T-cell (primary cell): Measurements from ENCODE around the gene SPATS2L. TPM values are rescaled to one million over a fixed set of nuclear protein-coding genes. Genes with fewer than 3 reads are reported as not detected.

Source experiments
- ATAC-seq, 4 experiments: fragments of 200-7000 bp in 3 of 4; fragments of 150-1000 bp in 1 of 4; cut with Tn5 transposase; replicated peaks in 1 of 4; 1 replicate in 3 of 4; 2 replicates in 1 of 4; pipeline ENCODE4 v1.10.0; 2021; ENCODE audit warnings: moderate library complexity in 3 of 4, mild to moderate bottlenecking in 2 of 4, moderate number of reproducible peaks in 1 of 4
- CTCF ChIA-PET, 2 donors: fragments of 300-600 bp; sonication (Branson Sonifier 250); formaldehyde crosslinking; loops; one replicate each; lab custom pipeline; 2022; ENCODE audit warnings: antibody characterized with exemption in 2 of 2; lab: Charles Lee
- POLR2A ChIA-PET, 2 donors: fragments of 300-600 bp; sonication (Branson Sonifier 250); formaldehyde crosslinking; loops; one replicate each; lab custom pipeline; 2022; ENCODE audit warnings: antibody characterized with exemption in 2 of 2; lab: Charles Lee
- DNase-seq, 35 experiments: peaks; one replicate each; pipeline versions ENCODE4 v3.0.0 to v3.0.0-alpha.2; 2013 to 2023
- H3K27ac ChIP-seq: one replicate; pipeline ENCODE4 v1.5.1; 2013; ENCODE audit warnings: low read length
- H3K27me3 ChIP-seq, 2 experiments: replicated peaks in 1 of 2; 1 replicate in 1 of 2; 2 replicates in 1 of 2; pipeline versions ENCODE4 v1.6.1 to v1.7.0; 2013; ENCODE audit warnings: low read length in 1 of 2, mixed read lengths in 1 of 2; ENCODE audit not compliant: control insufficient read depth in 2 of 2, insufficient read depth in 2 of 2; ENCODE audit errors: extremely low read depth in 1 of 2
- H3K36me3 ChIP-seq, 2 donors: 1 replicate in 1 of 2; 2 replicates in 1 of 2; pipeline versions ENCODE4 v1.6.1 to v1.7.0; 2013; ENCODE audit warnings: low read length in 1 of 2; ENCODE audit not compliant: control insufficient read depth in 2 of 2, insufficient read depth in 1 of 2; ENCODE audit errors: extremely low read depth in 1 of 2
- H3K4me1 ChIP-seq, 2 experiments: 1 replicate in 1 of 2; 2 replicates in 1 of 2; pipeline versions ENCODE4 v1.6.1 to v1.7.0; 2013; ENCODE audit warnings: low read length in 2 of 2, mixed read lengths in 1 of 2; ENCODE audit not compliant: insufficient read depth in 2 of 2, control insufficient read depth in 1 of 2; ENCODE audit errors: extremely low read depth in 1 of 2
- H3K4me3 ChIP-seq, 2 donors: 1 replicate in 1 of 2; 2 replicates in 1 of 2; pipeline versions ENCODE4 v1.5.1 to v1.7.0; 2013; ENCODE audit warnings: mild to moderate bottlenecking in 2 of 2, low read length in 1 of 2, moderate library complexity in 1 of 2; ENCODE audit not compliant: control insufficient read depth in 1 of 2; ENCODE audit errors: extremely low read depth in 1 of 2
- H3K9me3 ChIP-seq: 2 replicates; pipeline ENCODE4 v1.7.0; 2013
- H3K27ac Mint-ChIP-seq, 2 donors: one replicate each; pipeline ENCODE4 v1.8.0; 2020 to 2021; ENCODE audit warnings: mild to moderate bottlenecking in 2 of 2, mixed read lengths in 2 of 2
- H3K27me3 Mint-ChIP-seq, 2 donors: one replicate each; pipeline ENCODE4 v1.8.0; 2021 to 2022; ENCODE audit warnings: mixed read lengths in 2 of 2
- H3K36me3 Mint-ChIP-seq: one replicate; pipeline ENCODE4 v1.8.0; 2021; ENCODE audit warnings: mixed read lengths
- H3K4me1 Mint-ChIP-seq, 3 donors: one replicate each; pipeline ENCODE4 v1.8.0; 2020 to 2022; ENCODE audit warnings: mixed read lengths in 3 of 3, mild to moderate bottlenecking in 1 of 3
- H3K4me3 Mint-ChIP-seq, 3 donors: one replicate each; pipeline ENCODE4 v1.8.0; 2020 to 2022; ENCODE audit warnings: mild to moderate bottlenecking in 3 of 3, mixed read lengths in 3 of 3, moderate library complexity in 3 of 3
- H3K9me3 Mint-ChIP-seq, 3 donors: one replicate each; pipeline ENCODE4 v1.8.0; 2020 to 2022; ENCODE audit warnings: mixed read lengths in 3 of 3
- WGBS: methylation state at CpG from one replicate; pipeline ENCODE4 v1.1.5; 2013; ENCODE audit warnings: missing lambda C conversion rate; ENCODE audit not compliant: insufficient coverage; 5-methylcytosine and 5-hydroxymethylcytosine counted together
- total RNA-seq, 35 experiments: library from RNA in 6 of 35; stranded (reverse) in 6 of 35; fragments of 120-200 nt in 1 of 35; gene quantifications; one replicate each; pipeline versions ENCODE4 v1.2.1 to v1.2.4 and lab custom pipeline; 2013 to 2026

Gene SPATS2L
- total RNA-seq, 5 donors from 2014 or later (not counting 1 experiment from before 2014, with no cell fraction given), result 5.4 to 9.3 (median 5.9) TPM

DNA sequence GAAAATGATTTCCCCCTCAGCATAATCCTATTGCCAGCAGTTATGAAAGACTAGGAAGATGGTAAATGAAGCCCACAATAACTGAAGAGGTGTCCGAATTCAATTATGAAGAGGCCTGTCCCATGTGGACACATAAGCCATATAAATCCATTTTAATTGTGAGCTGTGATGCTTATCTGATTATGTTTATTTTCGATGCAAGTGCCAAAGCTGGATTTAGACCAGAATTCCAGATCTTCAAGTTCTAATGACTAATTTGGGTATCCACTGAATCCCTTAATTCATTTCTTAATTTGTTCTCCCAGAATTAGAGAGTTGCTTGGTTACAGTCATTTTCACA, 24.5 kb downstream of the SPATS2L start:
- H3K27me3 Mint-ChIP-seq, result no peaks in the 10 kb centered on the region
- Histone ChIP-seq H3K4me1 (no peaks in the 10 kb centered on the region), H3K27me3 (no peaks in the 10 kb centered on the region), H3K4me3 (no peak overlapping the region), H3K36me3 (no peaks in the 10 kb centered on the region), H3K9me3 (no peaks in the 10 kb centered on the region), H3K27ac (no peak overlapping the region)
- CTCF ChIA-PET, result interaction anchor here in 1 of 2 donors (0.6 kb wide), 1 partner anchor 25 kb away, joined by 5 read pairs; no protein-coding TSS in a partner anchor
- H3K4me1 Mint-ChIP-seq, result no peaks in the 10 kb centered on the region
- no peaks in the 10 kb centered on the region for H3K9me3 Mint-ChIP-seq
- no peak overlapping the region for H3K4me3 Mint-ChIP-seq
- DNase-seq (no peak), ATAC-seq (no peak)
- no CpG with 5 or more reads among the region's 2 CpGs for WGBS
- peaks cover 3% of the 10 kb centered on the region for H3K36me3 Mint-ChIP-seq
- POLR2A ChIA-PET, result no interaction called here
- no peak overlapping the region for H3K27ac Mint-ChIP-seq

DNA sequence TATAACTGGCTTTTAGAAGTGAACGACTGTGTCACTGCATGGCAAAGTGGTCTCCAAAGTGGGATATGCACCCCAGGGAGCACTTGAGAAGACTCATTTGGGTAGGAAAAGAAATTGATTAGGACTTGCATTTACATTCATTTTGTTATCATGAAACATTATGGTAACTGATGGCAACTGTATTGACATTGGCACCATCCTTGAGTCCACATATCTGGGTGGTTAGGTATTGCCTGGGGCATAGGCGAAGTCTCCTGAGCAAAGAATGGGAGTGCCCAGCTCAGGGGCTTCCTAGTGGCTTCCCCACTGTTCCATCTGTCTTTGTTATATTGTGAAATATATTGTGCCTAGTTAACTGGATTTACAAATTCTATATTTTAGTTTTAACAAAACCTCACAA, 29.2 kb downstream of the SPATS2L start:
- Histone ChIP-seq H3K4me1 (no peaks in the 10 kb centered on the region), H3K36me3 (no peaks in the 10 kb centered on the region), H3K9me3 (no peaks in the 10 kb centered on the region), H3K27me3 (no peaks in the 10 kb centered on the region), H3K27ac (no peak overlapping the region), H3K4me3 (no peak overlapping the region)
- H3K27ac Mint-ChIP-seq, result no peak overlapping the region
- no peak for DNase-seq
- H3K36me3 Mint-ChIP-seq, result peaks cover 3% of the 10 kb centered on the region
- no peaks in the 10 kb centered on the region for H3K9me3 Mint-ChIP-seq
- no CpG with 5 or more reads among the region's 2 CpGs for WGBS
- no peaks in the 10 kb centered on the region for H3K27me3 Mint-ChIP-seq
- no peak for ATAC-seq
- ChIA-PET POLR2A (no interaction called here), CTCF (no interaction called here)
- H3K4me3 Mint-ChIP-seq, result no peak overlapping the region
- H3K4me1 Mint-ChIP-seq, result no peaks in the 10 kb centered on the region

DNA sequence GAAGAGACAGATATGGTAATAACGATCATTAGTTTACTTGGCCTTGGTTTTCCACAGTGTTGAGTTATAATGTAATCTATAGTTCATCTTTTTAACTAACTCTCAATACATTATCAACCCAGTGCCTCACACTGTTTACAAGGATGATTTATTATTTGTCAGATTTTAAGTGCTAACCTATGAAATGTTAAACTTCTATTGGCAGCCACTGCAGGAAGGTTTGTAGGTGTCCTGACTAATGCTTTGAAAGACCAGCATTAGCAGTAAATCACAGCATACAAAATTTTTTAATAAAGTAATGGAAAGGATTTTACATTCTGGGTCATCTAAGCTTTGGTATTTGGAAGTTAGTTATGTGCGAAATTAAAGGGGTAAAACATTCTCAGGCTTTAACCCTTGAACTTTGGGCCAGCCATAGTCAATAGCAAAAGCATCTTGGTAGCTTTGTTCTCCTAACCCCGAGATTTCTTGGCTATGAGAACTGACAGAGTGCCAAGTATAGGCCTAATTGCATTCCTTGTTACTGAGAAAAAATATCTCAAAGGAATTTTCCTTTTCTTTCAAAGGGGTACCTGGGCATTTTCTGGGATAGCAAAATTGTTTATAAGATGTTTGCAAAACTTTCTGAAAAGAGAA, 30.6 kb downstream of the SPATS2L start:
- WGBS, result 100% methylated on average over 1 of the region's 3 CpGs
- H3K27me3 Mint-ChIP-seq, result no peaks in the 10 kb centered on the region
- CTCF ChIA-PET, result no interaction called here
- no peaks in the 10 kb centered on the region for H3K36me3 ChIP-seq
- no peaks in the 10 kb centered on the region for H3K27me3 ChIP-seq
- no peaks in the 10 kb centered on the region for H3K4me1 Mint-ChIP-seq
- H3K4me3 ChIP-seq, result no peak overlapping the region
- no peak overlapping the region for H3K27ac Mint-ChIP-seq
- H3K9me3 ChIP-seq, result no peaks in the 10 kb centered on the region
- H3K4me3 Mint-ChIP-seq, result no peak overlapping the region
- no peaks in the 10 kb centered on the region for H3K36me3 Mint-ChIP-seq
- H3K4me1 ChIP-seq, result no peaks in the 10 kb centered on the region
- no peak overlapping the region for H3K27ac ChIP-seq
- POLR2A ChIA-PET, result interaction anchor here in 1 of 2 donors (0.5 kb wide), 1 partner anchor 383 kb away, joined by 3 read pairs; no protein-coding TSS in a partner anchor
- DNase-seq, result no peak
- no peaks in the 10 kb centered on the region for H3K9me3 Mint-ChIP-seq
- ATAC-seq, result no peak

DNA sequence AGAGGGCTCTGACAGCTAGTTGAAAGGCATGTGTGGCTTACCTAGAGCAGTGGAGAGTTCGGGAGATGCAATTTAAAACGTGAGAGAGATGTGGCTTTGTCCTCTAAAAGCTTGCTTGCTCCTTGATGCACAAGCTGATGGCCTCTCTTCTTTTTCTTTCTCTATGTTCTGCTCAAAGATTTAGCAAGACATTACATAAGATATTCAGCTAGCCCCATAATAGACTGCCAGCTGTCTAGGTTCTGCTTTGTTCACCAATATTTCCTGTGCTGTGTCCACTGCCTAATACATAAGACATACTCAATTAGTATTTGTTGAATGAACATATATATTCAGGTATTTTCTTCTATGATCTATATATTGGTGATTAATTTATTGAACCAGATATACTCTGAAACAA, 31.1 kb downstream of the SPATS2L start:
- Histone ChIP-seq H3K27ac (no peak overlapping the region), H3K4me1 (no peaks in the 10 kb centered on the region), H3K27me3 (no peaks in the 10 kb centered on the region), H3K9me3 (no peaks in the 10 kb centered on the region), H3K36me3 (no peaks in the 10 kb centered on the region), H3K4me3 (no peak overlapping the region)
- no CpG with 5 or more reads among the region's 2 CpGs for WGBS
- Mint-ChIP-seq H3K27ac (no peak overlapping the region), H3K27me3 (no peaks in the 10 kb centered on the region), H3K4me3 (no peak overlapping the region), H3K9me3 (no peaks in the 10 kb centered on the region), H3K36me3 (no peaks in the 10 kb centered on the region), H3K4me1 (no peaks in the 10 kb centered on the region)
- DNase-seq (no peak), ATAC-seq (no peak)
- ChIA-PET POLR2A (interaction anchor here in 1 of 2 donors (0.5 kb wide), 1 partner anchor 383 kb away, joined by 3 read pairs; no protein-coding TSS in a partner anchor), CTCF (no interaction called here)

DNA sequence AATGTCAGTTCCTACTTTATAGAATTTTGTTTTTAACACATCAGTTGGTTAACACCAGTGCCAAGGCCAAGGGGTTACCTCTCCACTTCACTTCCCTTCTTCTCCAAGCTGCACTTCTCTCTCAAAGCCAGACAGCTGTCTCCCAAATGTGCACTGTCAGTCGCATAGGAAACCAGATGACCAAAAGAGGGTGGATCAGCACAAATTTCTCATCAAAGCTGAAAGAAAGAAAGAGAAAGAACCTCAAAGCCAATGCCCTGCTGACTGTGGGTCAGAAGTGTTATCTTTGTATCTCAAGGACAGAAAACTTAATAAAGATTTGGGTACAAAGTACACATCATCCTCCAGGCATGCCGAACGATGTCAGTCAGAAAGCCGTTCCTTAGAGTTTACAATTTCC, 32.2 kb downstream of the SPATS2L start:
- no peak overlapping the region for H3K4me3 ChIP-seq
- no peak for ATAC-seq
- Mint-ChIP-seq H3K36me3 (no peaks in the 10 kb centered on the region), H3K9me3 (peaks cover 0 to 3% (median 0%) of the 10 kb centered on the region in 3 donors), H3K4me3 (no peak overlapping the region), H3K4me1 (no peaks in the 10 kb centered on the region), H3K27me3 (no peaks in the 10 kb centered on the region), H3K27ac (no peak overlapping the region)
- WGBS, result no CpG with 5 or more reads among the region's 4 CpGs
- H3K9me3 ChIP-seq, result no peaks in the 10 kb centered on the region
- CTCF ChIA-PET, result no interaction called here
- no peaks in the 10 kb centered on the region for H3K36me3 ChIP-seq
- H3K4me1 ChIP-seq, result no peaks in the 10 kb centered on the region
- no peak overlapping the region for H3K27ac ChIP-seq
- no peak for DNase-seq
- POLR2A ChIA-PET, result no interaction called here
- no peaks in the 10 kb centered on the region for H3K27me3 ChIP-seq

DNA sequence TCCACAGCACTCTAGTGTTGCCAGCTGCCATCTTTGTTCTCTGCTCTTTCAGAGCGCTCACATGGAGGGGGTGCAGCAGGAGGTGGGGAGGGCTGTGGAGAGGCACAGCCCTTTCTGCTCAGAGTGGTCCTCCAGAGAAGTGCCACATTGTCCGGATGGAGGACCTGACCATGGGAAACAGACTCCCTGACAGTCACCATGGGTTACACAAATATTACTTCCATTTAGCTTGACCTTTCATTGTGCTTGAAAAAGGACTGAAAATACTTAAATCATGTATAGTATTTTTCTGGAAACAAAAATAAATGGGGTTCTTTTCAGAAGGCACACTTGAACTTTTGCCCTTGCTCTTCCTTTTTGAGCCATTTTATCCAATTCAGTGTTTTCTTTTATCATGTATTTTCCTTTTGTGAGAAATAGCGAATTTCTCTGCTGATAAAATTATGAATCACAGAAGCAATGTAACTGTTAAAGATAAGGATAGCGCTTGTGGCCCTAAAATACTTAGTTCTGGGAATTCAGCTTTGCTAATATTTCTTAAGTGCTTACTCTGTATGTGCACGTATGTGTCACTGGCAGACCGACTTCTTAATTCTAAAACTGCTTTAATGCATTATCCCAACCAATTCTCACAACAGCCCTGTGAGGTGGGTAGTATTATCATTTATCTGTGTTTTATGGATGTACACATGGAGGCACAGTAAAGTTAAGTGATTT, 34.2 kb downstream of the SPATS2L start:
- ChIA-PET CTCF (no interaction called here), POLR2A (no interaction called here)
- no peaks in the 10 kb centered on the region for H3K27me3 Mint-ChIP-seq
- no peak for DNase-seq
- H3K4me3 Mint-ChIP-seq, result no peak overlapping the region
- Histone ChIP-seq H3K9me3 (no peaks in the 10 kb centered on the region), H3K4me1 (no peaks in the 10 kb centered on the region), H3K27me3 (no peaks in the 10 kb centered on the region), H3K36me3 (no peaks in the 10 kb centered on the region), H3K27ac (no peak overlapping the region), H3K4me3 (no peak overlapping the region)
- 100% methylated on average over 2 of the region's 6 CpGs for WGBS
- ATAC-seq, result no peak
- no peak overlapping the region for H3K27ac Mint-ChIP-seq
- no peaks in the 10 kb centered on the region for H3K36me3 Mint-ChIP-seq
- peaks cover 0 to 3% (median 0%) of the 10 kb centered on the region in 3 donors for H3K9me3 Mint-ChIP-seq
- no peaks in the 10 kb centered on the region for H3K4me1 Mint-ChIP-seq
